ENCODE data around the gene SAMD8. TPM values are rescaled to one million over a fixed set of nuclear protein-coding genes. Genes with fewer than 3 reads are reported as not detected.

The SAMD8 gene
- total RNA-seq, 1 experiment from 2014 or later, result 28.1 TPM

GRCh38 chr10:75150656-75151055 is 39.2 kb downstream of the SAMD8 start:
- no TSS peak for BruUV-seq (replicated peaks)
- H3K27me3 Mint-ChIP-seq (ENCODE audit: insufficient read depth, unreplicated experiment), result no peaks in the 10 kb centered on the region
- intact Hi-C loops (cut with micrococcal nuclease), result no loop called here
- POLR2A ChIA-PET, result interaction anchor here (0.7 kb wide), 1 partner anchor 76 kb away, joined by 3 read pairs; no protein-coding TSS in a partner anchor
- CTCF ChIA-PET, result no interaction called here
- DNase-seq (ENCODE audit: unreplicated experiment), result no peak
- H3K36me3 Mint-ChIP-seq (ENCODE audit: insufficient read depth, unreplicated experiment), result peaks cover 41% of the 10 kb centered on the region
- peak overlapping the region; percentile 27 for H3K27ac Mint-ChIP-seq (ENCODE audit: low read depth, unreplicated experiment)
- no peak overlapping the region for H3K4me3 Mint-ChIP-seq (ENCODE audit: unreplicated experiment)
- TF ChIP-seq CTCF (IDR thresholded peaks at IDR 0.05; ENCODE audit: unreplicated experiment), result no peak
- H3K9me3 Mint-ChIP-seq (ENCODE audit: unreplicated experiment), result no peaks in the 10 kb centered on the region
- H3K4me1 Mint-ChIP-seq (ENCODE audit: insufficient read depth, unreplicated experiment), result peaks cover 6% of the 10 kb centered on the region

GRCh38 chr10:75159519-75159918 is 48.1 kb downstream of the SAMD8 start:
- no peak for TF ChIP-seq CTCF (IDR thresholded peaks at IDR 0.05; ENCODE audit: unreplicated experiment)
- intact Hi-C loops (cut with micrococcal nuclease), result no loop called here
- Mint-ChIP-seq H3K9me3 (ENCODE audit: unreplicated experiment) (no peaks in the 10 kb centered on the region), H3K4me1 (ENCODE audit: insufficient read depth, unreplicated experiment) (peaks cover 6% of the 10 kb centered on the region), H3K4me3 (ENCODE audit: unreplicated experiment) (no peak overlapping the region), H3K36me3 (ENCODE audit: insufficient read depth, unreplicated experiment) (peaks cover 30% of the 10 kb centered on the region), H3K27me3 (ENCODE audit: insufficient read depth, unreplicated experiment) (no peaks in the 10 kb centered on the region), H3K27ac (ENCODE audit: low read depth, unreplicated experiment) (no peak overlapping the region)
- POLR2A ChIA-PET, result interaction anchor here (1.0 kb wide), 1 partner anchor 15 kb away, joined by 3 read pairs; no protein-coding TSS in a partner anchor
- no peak for DNase-seq (ENCODE audit: unreplicated experiment)
- BruUV-seq (replicated peaks), result no TSS peak
- CTCF ChIA-PET, result no interaction called here

- POLR2A ChIA-PET, result interaction anchor here (1.6 kb wide), 1 partner anchor 19 kb away, joined by 4 read pairs; no protein-coding TSS in a partner anchor
- BruUV-seq (replicated peaks), result no TSS peak
- H3K27ac Mint-ChIP-seq (ENCODE audit: low read depth, unreplicated experiment), result no peak overlapping the region
- CTCF ChIA-PET, result interaction anchor here (0.7 to 1.0 kb wide), 3 partner anchors 16 to 70 kb away, joined by 3 to 4 read pairs (median 4); partner anchors contain the start of gene COMTD1
- no peak for DNase-seq (ENCODE audit: unreplicated experiment)
- peaks cover 53% of the 10 kb centered on the region for H3K36me3 Mint-ChIP-seq (ENCODE audit: insufficient read depth, unreplicated experiment)
- no peak for TF ChIP-seq CTCF (IDR thresholded peaks at IDR 0.05; ENCODE audit: unreplicated experiment)
- H3K9me3 Mint-ChIP-seq (ENCODE audit: unreplicated experiment), result no peaks in the 10 kb centered on the region
- H3K27me3 Mint-ChIP-seq (ENCODE audit: insufficient read depth, unreplicated experiment), result no peaks in the 10 kb centered on the region
- intact Hi-C loops (cut with micrococcal nuclease), result no loop called here
- no peak overlapping the region for H3K4me3 Mint-ChIP-seq (ENCODE audit: unreplicated experiment)
- peaks cover 6% of the 10 kb centered on the region for H3K4me1 Mint-ChIP-seq (ENCODE audit: insufficient read depth, unreplicated experiment)
These were observed 54.5 kb downstream of the SAMD8 start for GRCh38 chr10:75165684-75166622.

GRCh38 chr10:75166623-75166972 is 55.1 kb downstream of the SAMD8 start:
- Mint-ChIP-seq H3K4me3 (ENCODE audit: unreplicated experiment) (no peak overlapping the region), H3K27me3 (ENCODE audit: insufficient read depth, unreplicated experiment) (no peaks in the 10 kb centered on the region), H3K9me3 (ENCODE audit: unreplicated experiment) (no peaks in the 10 kb centered on the region), H3K36me3 (ENCODE audit: insufficient read depth, unreplicated experiment) (peaks cover 48% of the 10 kb centered on the region), H3K4me1 (ENCODE audit: insufficient read depth, unreplicated experiment) (peaks cover under 1% of the 10 kb centered on the region), H3K27ac (ENCODE audit: low read depth, unreplicated experiment) (no peak overlapping the region)
- no TSS peak for BruUV-seq (replicated peaks)
- POLR2A ChIA-PET, result interaction anchor here (1.0 to 1.6 kb wide), 3 partner anchors 10 to 66 kb away, joined by 3 to 4 read pairs (median 3); no protein-coding TSS in a partner anchor
- no peak for TF ChIP-seq CTCF (IDR thresholded peaks at IDR 0.05; ENCODE audit: unreplicated experiment)
- CTCF ChIA-PET, result no interaction called here
- DNase-seq (ENCODE audit: unreplicated experiment), result no peak
- intact Hi-C loops (cut with micrococcal nuclease), result no loop called here
